Astrocyte (in vitro differentiated cells and primary cell): Measurements from ENCODE around the gene IQCN.

Experiments
- EZH2 ChIP-seq: IDR thresholded peaks from 2 replicates; pipeline ENCODE4 v1.6.1; 2012; ENCODE audit warnings: mild to moderate bottlenecking, low read length, inconsistent platforms; ENCODE audit not compliant: insufficient read depth
- TF ChIP-seq, protein P1 (sequence below): IDR thresholded peaks from 2 replicates; pipeline ENCODE4 v1.5.1; 2011; ENCODE audit warnings: low read depth, mild to moderate bottlenecking, inconsistent platforms, low read length, moderate library complexity; ENCODE audit not compliant: insufficient read depth

DNA sequence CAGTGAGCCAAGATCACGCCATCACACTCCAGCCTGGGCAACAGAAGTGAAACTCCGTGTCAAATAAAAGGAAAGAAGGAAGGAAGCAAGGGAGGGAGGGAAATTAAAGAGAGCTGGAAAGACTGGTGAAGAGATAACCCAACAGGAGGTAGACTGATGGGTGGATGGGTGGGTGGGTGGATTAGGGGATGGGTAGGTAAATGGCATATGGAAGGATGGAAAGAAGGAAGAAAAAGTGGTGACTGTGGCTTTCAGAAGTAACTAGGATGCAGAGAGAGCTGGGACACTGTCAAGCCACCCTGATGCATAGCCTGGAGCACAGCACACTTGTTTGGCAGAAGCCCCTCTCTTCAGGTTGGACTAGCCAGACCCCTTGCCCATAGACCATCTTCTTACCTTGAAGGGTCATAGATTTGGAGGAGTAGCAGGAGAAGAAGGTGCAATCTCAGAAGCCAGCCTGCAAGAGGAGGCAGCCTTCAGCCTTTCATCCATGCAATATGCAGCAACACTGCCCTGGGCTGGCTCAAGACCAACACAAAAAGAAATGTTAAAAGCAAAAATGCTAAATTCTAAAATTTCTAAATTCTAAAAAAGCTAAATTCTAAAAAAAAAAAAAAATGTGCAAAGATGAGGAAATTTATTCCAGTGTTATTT, 5.1 kb downstream of the IQCN start:
- TF ChIP-seq EZH2: no peak
- TF ChIP-seq, protein P1, sequence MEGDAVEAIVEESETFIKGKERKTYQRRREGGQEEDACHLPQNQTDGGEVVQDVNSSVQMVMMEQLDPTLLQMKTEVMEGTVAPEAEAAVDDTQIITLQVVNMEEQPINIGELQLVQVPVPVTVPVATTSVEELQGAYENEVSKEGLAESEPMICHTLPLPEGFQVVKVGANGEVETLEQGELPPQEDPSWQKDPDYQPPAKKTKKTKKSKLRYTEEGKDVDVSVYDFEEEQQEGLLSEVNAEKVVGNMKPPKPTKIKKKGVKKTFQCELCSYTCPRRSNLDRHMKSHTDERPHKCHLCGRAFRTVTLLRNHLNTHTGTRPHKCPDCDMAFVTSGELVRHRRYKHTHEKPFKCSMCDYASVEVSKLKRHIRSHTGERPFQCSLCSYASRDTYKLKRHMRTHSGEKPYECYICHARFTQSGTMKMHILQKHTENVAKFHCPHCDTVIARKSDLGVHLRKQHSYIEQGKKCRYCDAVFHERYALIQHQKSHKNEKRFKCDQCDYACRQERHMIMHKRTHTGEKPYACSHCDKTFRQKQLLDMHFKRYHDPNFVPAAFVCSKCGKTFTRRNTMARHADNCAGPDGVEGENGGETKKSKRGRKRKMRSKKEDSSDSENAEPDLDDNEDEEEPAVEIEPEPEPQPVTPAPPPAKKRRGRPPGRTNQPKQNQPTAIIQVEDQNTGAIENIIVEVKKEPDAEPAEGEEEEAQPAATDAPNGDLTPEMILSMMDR: no peak
